DMS53 (cell line): ENCODE results near the gene UBAC1.
"Not testable (repeated sequence)": the region's sequence is repeated elsewhere in the genome, so short reads cannot be mapped to it uniquely, and the experiment has no call there.

Experiments
- DNase-seq: peaks from one replicate; lab custom pipeline; 2025; lab: John Stamatoyannopoulos, UW

The UBAC1 gene

DNA sequence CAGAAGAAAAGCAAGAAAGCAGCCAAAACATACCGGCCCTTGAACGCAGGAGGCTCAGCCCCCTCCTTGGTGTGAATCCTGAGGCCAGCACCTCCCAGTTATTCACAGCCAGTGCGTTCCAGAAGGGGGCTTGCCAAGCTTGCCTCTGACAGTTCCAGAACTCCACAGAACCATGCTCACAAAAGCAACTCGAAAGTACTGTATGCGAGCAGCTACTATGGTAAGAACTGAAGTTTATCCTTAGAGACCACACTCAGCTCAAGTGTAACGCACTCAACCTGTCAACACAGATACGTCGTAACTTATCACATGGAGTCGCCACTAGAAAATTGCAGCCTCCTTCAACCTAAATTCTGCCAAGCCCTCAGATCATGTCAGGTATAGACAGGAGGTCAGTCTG, 1.4 kb downstream of the UBAC1 start:
- no peak for DNase-seq

DNA sequence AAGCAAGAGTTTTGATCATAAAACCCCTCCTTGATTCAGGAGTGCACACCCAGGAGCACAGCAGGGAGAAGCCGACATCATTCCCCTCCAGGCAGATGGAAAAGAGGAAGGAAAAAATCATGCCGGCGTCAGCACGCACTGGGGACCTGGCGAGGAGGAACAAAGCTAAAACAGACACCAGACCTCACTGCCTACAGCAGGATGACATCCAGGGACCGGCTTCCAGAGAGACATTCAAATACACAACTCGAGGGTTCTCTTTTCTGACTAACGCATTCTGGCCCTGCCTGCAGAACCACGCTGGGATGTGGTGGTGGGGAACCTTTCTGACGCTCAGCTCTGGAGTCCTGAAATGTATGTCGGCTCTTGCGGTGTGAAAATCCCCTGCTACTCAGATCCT, 2.7 kb downstream of the UBAC1 start:
- no peak for DNase-seq

DNA sequence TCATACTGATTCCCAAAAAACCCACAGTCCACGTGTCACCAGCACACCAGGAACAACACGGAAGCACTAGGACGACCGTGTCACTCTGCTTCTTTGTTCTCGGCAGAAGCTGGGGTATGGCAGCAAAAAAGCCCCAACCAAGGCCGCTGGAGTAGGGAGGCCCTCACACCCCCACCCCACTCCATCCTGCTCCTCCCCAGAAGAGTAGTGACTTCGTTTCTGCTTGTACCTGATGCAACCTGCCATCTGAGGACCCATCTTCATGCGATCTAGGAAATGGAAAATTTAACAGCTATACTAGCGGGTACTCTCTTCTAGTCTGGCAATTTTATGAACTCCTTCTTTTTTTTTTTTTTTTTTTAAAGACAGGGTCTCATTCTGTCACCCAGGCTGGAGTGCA, 3.7 kb downstream of the UBAC1 start:
- DNase-seq = no peak

DNA sequence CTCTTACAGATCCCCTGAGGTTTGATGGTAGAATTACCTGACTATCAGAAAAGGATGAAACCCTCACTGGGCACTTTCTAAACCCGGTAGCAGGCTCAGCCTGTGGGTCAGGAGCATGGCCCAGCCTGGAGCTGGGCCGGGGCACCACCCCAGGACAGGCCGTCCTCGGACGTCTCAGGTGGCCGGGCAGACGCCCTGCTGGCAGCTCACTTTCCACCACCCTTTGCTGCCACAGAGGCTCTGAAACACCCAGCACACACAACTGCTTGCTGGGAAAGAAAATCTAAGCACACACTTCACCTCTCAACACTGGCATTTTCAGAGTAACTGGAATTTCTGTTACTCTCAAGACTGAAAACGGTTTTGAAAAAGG, 4.4 kb downstream of the UBAC1 start:
- DNase-seq = no peak

DNA sequence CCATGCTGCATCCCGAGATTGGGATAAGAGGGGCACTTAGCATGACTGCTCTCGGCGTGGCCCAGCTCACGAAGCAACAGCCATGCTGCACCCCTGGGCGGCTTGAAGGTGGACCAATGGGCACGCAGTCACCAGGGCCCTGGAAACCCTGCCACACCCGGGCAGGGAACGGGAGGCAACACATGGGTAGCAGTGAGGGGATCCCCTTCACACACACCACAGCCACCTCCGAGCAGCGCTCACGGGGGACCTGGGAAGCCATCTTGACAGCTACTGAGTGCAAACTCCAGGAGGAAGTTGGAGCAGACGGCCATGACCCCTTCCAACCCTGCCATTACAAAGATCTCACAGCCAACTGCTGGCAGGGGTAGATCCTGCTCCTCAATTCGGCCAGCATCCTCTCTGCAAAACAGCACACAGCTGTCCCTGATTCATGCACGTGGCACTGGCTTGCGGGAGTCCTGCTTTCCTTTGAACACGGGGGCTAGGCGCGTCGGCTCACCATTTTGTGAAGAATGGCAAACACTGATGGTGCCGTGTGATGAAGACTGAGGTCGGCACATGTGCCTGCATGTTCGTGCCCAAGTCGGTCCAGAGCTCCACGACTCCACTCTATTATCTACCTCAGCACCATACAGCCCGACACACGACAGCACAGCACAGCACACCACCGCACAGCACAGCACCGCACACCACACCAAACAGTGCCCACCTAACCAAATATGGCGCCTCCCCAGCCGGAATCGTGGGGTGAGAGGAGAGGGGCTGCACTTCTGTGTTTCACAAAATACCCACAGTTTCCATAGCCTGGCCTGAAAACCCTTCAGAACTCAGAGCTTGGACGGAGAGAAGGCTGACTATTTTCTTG, 5.0 kb downstream of the UBAC1 start:
- DNase-seq = no peak

DNA sequence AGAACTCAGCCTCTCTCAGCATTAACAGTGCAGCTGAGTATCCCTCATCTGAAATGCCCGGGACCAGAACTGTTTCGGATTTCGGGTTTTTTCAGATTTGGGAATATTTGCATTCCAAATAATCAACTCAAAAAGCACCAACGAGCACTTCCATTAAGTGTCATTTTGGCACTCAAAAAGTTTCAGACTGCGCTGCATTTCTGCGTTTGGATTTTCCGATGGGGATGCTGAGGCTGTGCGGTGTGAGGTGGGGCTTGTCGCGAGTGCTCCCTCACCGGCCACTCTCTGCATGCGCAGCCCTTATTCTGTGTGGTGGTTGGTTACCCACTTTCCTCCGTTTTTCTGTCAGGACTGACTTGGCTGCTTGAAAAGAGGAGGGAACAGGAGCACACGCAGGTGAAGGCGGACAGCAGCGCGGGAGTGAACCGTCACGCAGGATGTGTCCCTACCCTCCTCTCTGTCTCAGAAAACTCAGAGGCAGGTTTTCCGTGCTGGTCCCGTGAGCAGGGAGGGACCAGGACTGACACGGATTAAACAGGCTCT, 8.4 kb downstream of the UBAC1 start:
- no peak for DNase-seq

DNA sequence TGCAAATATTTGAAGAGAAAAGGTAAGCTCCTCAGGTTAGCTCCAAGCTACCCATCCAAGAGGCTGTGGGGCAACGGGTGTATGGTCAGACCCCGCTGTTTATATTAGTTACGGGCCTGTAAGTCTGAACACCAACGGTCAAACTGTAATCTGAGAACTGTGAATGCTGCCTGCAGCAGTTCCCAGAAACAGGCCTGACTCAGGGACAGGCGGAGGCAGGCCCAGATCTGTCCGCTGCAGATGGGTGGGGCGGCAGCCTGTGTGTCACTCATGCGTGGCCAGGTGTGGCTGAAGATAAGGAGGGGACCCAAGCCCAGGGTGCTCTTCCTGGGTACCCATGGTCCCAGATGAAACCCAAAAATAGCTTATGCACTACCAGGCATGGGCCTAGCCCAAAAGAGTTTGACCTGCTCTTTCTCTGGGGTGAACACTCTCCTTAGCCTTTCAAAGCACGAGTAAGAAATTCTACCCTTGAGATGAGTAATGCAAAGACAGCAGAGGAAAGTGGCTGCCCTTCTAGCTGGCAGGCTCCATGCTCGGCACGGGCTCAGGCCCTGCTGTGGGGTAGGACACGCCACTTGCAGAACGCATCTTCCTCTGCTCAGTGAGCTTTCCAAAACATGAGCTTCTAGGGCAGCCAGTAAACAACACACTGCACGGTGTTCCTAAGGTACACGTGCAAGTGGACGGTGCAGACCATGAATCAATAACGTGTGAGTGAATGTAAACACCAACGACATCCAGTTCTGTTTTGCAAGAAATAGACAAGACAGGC, 9.1 kb downstream of the UBAC1 start:
- no peak for DNase-seq

DNA sequence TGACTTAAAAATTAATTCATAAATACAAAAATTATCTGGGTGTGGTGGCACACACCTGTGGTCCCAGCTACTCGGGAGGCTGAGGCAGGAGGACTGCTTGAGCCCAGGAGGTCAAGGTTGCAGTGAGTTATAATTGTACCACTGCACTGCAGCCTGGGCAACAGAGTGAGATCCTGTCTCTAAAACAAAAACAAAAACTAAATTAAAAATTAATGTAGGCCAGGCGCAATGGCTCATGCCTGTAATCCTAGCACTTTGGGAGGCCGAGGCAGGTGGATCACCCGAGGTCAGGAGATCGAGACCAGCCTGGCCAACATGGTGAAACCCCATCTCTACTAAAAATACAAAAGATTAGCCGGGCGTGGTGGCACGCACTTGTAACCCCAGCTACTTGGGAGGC, 9.9 kb downstream of the UBAC1 start:
- not testable (repeated sequence) for DNase-seq

DNA sequence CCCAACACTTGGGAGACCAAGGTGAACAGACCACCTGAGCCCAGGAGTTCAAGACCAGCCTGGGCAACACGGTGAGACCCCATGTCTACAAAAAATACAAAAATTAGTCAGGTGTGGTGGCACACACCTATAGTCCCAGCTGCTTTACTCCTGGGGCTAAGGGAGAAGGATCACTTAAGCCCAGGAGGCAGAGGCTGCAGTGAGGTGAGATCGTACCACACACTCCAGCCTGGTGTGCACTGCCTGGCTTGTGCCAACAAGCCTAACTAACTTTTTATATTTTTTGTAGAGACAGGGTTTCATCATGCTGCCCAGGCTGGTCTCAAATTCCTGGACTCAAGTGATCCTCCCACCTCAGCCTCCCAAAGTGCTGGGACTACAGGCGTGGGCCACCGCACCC, 10.3 kb downstream of the UBAC1 start:
- not testable (repeated sequence) for DNase-seq

DNA sequence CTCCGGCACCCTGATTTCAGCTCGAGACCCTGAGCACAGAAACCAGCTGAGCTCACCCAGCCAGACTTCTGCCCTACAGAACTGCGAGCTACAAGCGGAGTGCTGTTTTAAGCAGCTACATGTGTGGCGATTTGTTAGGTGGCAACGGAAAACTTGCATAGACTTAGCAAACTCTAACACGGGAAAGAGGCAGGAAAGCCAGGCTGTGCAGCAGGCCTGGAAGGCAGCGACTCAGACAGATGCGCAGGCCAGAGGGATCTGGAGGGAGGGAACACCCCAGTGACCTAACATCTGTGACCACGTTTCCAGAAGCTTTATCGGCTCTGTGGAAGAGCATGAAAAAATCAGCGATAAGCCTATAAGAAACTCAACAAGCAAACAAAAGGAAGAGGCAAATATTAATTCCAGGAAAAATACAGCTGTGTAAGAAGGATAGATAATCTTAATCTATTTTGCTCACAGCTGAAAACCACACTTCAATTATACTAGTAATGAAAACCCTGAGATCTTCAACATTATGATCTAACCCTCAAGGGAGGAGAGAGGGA, 11.0 kb downstream of the UBAC1 start:
- DNase-seq = no peak

DNA sequence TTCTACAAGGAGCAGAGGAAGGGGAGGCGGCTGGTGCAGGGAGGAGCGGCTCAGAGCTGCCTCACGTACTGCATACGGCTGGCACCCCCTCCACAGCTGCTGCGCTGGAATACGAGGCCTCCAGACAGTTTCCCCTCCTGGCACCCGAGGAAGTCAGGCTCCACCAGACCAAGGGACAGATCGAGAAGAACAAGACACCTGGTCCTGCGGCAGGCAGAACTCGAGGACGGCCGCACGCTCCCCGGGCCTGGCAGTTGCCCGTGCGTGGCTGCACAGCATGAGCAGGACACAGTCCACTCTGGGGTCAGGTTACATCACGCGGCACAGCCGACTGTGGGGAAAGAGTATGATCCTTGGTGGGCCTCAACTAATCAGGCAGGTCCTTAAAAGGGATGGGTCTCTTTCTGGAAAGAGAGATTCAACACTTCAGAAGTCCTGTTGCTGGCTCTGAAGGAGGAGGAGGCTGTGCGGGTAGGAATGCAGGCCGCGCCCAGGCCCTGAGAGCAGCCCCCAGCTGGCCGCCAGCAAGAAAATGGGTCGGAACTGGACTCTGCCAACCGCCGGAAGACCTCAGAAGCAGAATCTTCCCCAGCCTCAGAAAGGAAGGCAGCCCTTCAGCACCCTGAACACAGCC, 11.6 kb downstream of the UBAC1 start:
- DNase-seq = no peak

DNA sequence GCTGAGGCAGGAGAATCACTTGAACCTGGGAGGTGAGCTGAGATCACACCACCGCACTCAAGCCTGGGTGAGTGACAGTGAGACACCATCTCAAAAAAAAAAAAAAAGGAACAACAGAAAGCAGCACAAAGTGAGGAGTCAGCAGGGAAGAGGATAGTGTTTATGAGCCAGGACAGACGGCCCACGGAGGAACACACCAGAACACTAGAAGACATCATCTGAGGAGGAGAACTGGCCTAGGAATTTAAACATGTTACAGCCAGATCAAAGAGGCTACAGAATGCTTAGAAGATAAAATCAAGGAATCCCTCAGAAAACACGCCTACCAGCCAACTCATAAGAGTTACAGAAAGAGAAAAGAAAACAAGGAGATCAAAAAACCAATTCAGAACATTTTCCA, 12.2 kb downstream of the UBAC1 start:
- no peak for DNase-seq

DNA sequence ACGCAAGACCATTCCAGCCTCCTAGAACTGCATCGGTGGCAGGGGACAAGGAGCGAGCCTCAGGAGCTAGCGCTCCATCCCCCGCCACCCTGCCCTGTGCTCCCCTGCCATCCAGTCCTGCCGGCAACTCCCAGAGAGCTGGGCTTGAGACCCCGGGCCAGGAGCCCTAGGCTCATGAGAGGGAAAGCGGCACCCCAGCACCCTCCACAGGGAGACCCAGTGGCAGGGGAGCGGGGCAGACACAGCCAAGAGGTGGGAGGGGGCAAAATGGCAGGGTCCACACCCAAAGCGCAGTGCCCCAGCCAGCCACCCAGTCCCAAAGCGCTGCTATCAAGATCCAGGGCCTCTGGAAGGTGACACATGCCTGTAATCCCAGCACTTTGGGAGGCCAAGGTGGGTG, 12.7 kb downstream of the UBAC1 start:
- DNase-seq = no peak

DNA sequence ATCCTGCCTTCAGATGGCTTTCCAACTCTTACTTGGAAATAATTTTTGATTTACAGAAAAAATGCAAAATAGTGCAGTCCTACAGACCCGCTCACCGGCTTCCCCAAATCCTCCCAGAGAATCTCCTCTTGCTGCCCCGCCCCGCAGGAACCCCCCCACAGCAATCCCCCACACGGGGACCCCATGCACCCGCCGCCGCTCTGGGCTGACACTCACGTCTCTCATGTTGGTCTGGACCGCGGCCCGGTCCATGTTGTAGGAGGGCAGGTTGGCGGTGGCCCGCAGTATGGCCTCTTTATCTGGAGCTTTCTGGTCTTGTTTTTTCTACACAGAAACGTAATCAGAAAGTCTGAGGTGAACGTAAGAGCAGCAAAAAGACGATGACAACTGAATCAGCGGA, 13.6 kb downstream of the UBAC1 start:
- DNase-seq = no peak

DNA sequence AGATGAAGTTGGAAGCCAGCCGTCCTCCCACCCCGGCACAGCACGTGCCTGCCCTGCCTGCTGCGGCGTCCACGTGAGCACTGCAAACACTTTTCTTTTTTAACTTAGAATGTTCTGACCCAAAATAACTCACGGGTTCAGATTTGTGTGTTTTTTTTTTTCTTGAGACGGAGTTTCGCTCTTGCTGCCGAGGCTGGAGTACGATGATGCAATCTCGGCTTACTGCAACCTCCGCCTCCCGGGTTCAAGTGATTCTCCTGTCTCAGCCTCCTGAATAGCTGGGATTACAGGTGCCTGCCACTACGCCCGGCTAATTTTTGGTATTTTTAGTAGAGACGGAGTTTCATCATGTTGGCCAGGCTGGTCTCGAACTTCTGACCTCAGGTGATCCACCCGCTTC, 14.1 kb downstream of the UBAC1 start:
- not testable (repeated sequence) for DNase-seq

DNA sequence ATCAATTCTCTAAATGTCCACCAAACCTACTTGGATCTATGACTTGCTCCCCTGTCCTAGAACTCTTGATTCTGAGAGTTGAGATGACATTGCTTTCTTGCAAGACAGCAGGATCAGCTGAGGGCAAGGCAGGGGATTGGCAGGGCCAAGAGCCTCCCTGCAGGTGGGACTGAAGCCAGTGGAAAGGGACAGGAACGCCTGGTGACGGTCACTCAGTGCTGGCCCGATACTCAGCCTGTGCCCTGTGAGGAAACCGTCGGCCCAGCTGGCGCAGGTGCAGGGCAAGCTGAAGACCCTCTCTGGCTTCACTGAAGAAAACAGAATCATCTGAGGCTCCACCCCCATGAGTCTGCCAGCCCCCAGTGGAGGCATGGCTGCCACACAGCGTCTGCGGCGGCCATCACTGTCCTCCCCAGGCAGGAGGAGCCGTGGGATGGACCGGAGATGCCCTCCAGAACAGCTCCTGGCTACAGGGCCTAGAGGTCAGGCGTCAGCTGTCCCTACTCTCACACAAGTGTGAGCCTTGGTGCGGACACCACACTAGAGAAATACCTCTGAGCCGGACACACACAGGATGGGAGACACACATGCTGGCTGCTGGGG, 14.7 kb downstream of the UBAC1 start:
- no peak for DNase-seq

DNA sequence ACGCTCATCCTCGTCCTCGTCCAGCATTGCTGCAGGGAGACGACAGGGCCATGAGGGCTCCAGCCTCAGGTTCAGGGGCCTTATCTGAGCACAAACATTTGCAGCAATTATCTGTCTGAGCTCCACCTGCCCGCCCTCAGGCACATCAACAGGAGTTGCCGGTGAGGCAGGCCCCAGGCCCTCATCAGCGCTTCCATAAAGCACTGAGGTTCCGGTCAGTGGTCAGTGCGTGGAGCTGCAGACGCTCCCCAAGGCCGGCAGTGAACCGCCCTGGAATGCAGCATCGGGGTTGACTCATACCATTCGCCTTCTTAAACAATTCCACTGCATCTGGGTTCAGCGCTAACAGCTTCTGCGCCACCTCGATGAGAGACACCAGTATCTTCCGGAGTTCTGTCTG, 15.2 kb downstream of the UBAC1 start:
- no peak for DNase-seq

DNA sequence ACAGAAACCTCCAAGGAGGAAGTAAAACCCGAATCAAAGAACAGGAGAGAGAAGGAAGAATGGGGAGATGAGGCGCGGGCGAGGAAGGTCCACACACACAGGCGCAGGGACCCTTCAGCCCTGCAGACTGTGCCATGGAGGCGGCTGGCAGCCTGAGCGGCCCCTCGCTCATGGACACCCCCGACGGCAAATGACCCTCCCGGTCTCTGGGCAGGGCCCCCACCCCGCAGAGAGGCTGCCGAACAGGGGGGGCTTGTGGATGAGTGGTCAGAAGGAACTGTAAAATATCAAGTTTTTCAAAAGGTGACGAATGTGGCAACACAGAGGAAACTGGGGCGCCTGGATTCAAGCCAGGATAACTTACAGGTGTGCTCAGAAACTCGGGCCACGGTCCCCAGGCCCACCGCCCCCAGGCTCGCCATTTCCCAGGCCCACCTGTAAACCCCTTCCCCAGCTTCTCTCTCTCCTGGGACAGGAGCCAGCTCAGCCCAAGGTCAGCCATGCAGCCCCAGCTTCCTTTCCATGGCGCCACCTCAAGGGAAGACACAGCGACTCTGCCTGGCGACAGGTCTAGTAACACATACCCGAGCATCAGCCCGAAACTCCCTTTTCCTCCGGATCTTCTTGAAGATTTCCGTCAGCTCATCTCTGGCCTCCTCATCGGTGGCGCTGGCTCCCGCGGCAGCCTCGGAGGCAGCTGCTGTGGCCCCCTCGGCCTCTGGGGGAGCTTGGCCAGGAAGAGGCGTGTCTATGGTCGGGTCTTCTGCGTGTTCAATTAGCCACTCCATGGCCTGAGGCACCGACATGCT, 16.5 kb downstream of the UBAC1 start:
- DNase-seq = no peak

DNA sequence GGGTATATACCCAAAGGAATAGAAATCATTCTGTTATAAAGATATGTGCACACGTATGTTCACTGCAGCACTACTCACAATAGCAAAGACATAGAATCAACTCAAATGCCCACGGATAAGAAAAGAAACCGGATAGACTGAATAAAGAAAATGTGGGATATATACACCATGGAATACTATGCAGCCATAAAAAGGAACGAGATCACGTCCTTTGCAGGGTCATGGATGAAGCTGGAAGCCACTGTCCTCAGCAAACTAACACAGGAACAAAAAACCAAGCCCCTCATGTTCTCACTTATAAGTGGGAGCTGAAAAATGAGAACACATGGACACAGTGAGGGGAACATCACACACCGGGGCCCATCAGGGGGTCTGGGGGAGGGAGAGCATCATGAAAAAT, 17.6 kb downstream of the UBAC1 start:
- not testable (repeated sequence) for DNase-seq

DNA sequence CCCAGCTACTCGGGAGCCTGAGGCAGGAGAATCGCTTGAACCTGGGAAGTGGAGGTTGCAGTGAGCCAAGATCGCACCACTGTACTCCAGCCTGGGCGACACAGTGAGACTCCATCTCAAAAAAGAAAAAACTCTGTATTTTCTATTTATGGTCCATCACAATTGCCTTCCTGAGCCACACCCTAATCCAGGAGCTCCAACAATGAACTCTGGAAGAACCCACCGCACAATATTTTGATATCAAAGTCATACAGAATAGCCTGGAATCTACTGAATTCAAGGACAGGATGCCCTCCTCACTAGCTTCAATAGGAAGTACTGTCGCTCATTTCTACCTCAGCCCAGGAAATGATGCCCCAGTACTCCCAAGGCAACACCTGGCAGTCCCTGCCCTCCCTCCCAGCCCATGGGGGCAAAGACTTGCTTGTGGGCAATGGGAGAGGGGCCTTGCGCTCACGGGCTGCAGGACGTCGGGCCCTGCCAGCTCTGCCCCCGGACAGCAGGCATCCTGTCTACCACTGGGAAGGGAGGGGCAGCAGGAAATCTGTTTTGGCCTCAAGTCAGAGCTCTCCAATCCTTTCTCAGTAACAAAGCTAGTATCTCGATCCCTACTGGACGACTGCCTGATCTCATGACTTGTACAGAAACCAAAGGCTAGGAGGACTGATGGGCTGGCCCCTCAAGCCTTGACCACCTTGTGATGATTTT, 19.7 kb downstream of the UBAC1 start:
- DNase-seq = no peak
